Tibial artery (tissue), 4 donors: ENCODE data around the gene ZFPL1.

Experiments used
- DNase-seq, 2 donors: peaks; one replicate each; pipeline ENCODE4 v3.0.0-alpha.2; 2019
- H3K27ac ChIP-seq, 2 donors: fragments of 200-600 bp; sonication (generic) in 1 of 2; 1 replicate in 1 of 2; 2 replicates in 1 of 2; pipeline ENCODE4 v1.5.1; 2018 to 2019; ENCODE audit warnings: mild to moderate bottlenecking in 1 of 2
- H3K27me3 ChIP-seq, 2 donors: fragments of 200-600 bp; sonication (generic) in 1 of 2; one replicate each; pipeline versions ENCODE4 v1.5.1 to v1.6.0; 2016 to 2019
- H3K36me3 ChIP-seq, 3 donors: fragments of 200-600 bp; sonication (generic) in 2 of 3; one replicate each; pipeline ENCODE4 v1.5.1; 2016 to 2019; ENCODE audit warnings: mild to moderate bottlenecking in 2 of 3
- H3K4me1 ChIP-seq, 4 donors: fragments of 200-600 bp; sonication (generic) in 2 of 4; 1 replicate in 3 of 4; 2 replicates in 1 of 4; pipeline ENCODE4 v1.5.1; 2016 to 2019
- H3K4me3 ChIP-seq, 2 donors: fragments of 200-600 bp; sonication (generic) in 1 of 2; 1 replicate in 1 of 2; 2 replicates in 1 of 2; pipeline ENCODE4 v1.5.1; 2018 to 2019; ENCODE audit warnings: mild to moderate bottlenecking in 2 of 2
- H3K9me3 ChIP-seq, 3 donors: fragments of 200-600 bp; sonication (generic) in 1 of 3; one replicate each; pipeline ENCODE4 v1.5.1; 2016 to 2019
- intact Hi-C: fragments of 100-400 bp; cut with DNase I; formaldehyde crosslinking; loops from one replicate; pipeline ENCODE4 v1.15.0; 2023; ENCODE audit warnings: low total_unique reads
- TF ChIP-seq, protein P1 (sequence below), 2 experiments: fragments of 200-600 bp in 1 of 2; fragments of 450-650 bp in 1 of 2; IDR thresholded peaks; one replicate each; pipeline ENCODE4 v1.5.1; 2017 to 2019; ENCODE audit warnings: antibody characterized with exemption in 2 of 2, mild to moderate bottlenecking in 1 of 2, moderate library complexity in 1 of 2

Gene ZFPL1

DNA sequence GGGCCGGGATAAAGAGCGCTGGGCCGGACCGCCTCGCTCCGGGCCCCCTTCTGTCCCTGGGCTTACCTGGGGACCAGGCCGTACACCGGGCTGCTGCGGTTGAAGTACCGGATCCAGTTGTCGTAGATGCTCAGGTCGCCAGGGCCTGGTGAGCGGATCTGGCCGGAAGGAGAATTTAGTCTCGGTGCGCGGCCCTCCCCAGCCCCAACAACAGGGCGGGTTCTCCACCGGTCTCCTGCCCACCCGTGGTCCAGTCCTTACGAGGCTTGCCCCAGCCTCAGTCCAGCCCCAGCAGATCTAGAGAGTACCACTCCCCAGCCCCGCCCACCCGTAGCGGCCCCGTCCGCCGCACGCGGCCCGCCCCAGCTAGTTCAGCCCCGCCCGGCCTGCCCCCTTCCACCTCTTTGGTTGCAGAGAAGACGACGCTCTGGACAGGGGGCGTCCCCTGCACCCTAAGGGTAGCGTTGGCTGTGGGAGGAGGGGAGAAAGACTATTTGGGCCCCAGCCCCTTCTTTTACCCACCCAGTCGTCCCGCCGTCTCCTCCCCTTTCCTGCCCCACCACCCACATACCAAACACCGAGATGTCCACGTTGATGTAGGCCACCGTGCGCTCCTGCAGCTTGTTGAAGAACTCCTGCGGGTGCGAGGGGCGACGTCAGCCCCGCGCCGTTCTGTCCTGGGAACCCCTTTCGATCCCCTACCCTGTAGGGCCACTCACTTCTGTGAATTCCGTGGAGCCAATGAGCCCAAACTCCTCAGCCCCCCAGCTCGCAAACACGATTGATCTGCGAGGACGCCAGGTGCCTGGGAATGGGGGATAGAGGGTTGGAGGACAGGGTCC, 36.2 kb upstream of the ZFPL1 start:
- peaks cover 0 to 27% (median 16%) of the 10 kb centered on the region in 4 donors for H3K4me1 ChIP-seq
- intact Hi-C loops = no loop called here
- peak in 1 of 2 donors; percentile 46 for DNase-seq
- peaks cover 0 to 5% of the 10 kb centered on the region in 2 donors for H3K27me3 ChIP-seq
- H3K9me3 ChIP-seq = no peaks in the 10 kb centered on the region
- peak overlapping the region; percentile 56 to 66 for H3K27ac ChIP-seq
- TF ChIP-seq, protein P1, sequence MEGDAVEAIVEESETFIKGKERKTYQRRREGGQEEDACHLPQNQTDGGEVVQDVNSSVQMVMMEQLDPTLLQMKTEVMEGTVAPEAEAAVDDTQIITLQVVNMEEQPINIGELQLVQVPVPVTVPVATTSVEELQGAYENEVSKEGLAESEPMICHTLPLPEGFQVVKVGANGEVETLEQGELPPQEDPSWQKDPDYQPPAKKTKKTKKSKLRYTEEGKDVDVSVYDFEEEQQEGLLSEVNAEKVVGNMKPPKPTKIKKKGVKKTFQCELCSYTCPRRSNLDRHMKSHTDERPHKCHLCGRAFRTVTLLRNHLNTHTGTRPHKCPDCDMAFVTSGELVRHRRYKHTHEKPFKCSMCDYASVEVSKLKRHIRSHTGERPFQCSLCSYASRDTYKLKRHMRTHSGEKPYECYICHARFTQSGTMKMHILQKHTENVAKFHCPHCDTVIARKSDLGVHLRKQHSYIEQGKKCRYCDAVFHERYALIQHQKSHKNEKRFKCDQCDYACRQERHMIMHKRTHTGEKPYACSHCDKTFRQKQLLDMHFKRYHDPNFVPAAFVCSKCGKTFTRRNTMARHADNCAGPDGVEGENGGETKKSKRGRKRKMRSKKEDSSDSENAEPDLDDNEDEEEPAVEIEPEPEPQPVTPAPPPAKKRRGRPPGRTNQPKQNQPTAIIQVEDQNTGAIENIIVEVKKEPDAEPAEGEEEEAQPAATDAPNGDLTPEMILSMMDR (IDR thresholded peaks at IDR 0.05) = no peak
- peak overlapping the region; percentile 55 to 59 for H3K4me3 ChIP-seq
- H3K36me3 ChIP-seq = peaks cover 5 to 25% (median 7%) of the 10 kb centered on the region in 3 donors

DNA sequence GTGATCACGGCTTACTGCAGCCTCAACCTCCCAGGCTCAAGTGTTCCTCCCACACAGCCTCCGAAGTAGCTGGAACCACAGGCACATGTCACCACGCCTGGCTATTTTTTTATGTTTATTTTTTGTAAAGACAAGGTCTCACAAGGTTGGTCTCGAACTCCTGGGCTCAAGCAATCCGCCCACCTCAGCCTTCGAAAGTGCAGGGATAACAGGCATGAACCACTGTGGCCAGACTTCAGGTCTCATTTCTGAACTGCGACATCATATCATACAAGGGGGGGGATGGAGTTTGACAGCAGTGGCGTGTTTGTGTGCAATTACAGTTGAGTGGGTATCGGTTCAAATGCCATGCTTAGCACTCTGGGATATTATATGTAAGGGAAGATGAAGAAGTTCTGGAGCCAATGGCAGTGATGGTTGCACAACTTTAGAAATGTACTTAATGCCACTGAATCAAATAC, 32.6 kb upstream of the ZFPL1 start:
- TF ChIP-seq, protein P1 (IDR thresholded peaks at IDR 0.05) = no peak
- DNase-seq = no peak
- Histone ChIP-seq H3K9me3 (no peaks in the 10 kb centered on the region), H3K4me1 (peaks cover 0 to 19% (median 10%) of the 10 kb centered on the region in 4 donors), H3K36me3 (no peaks in the 10 kb centered on the region), H3K27ac (no peak overlapping the region), H3K4me3 (no peak overlapping the region), H3K27me3 (peaks cover 0 to 8% of the 10 kb centered on the region in 2 donors)
- intact Hi-C loops = no loop called here

DNA sequence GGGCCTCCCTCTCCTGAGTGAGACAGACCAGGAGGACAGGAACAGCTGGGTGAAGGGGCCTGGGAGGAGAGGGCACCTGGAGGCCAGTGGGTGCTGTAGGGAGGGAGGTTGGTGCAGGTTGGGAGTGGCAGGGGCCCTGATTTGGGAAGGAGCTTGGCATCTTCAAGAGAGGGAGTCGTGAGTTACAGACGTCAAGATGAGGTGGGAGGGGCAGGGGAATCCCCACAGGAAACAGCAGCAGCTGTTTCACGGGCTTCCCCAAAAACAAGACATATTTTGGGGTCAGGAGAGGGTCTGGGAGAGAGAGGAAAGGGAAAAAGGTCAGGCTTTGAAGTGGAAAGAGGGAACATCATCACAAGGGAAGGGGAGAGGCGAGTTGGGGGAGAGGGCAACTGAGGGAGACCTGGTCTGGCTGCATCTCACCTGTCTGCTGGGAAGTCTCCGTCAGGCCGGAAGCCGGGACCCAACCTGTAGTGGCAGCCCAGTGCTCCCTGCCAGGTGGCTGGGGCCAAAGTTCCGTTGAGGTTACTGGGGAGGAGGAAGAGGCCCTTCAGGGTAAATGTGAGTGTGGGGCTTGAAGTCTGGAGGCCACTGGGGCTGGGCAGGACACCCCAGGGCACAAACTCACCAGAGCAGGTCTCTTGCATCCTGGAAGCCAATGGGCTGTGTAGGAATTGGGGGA, 30.1 kb upstream of the ZFPL1 start:
- intact Hi-C loops = no loop called here
- no peak for DNase-seq
- Histone ChIP-seq H3K9me3 (no peaks in the 10 kb centered on the region), H3K27me3 (peaks cover 0 to 12% of the 10 kb centered on the region in 2 donors), H3K4me1 (no peaks in the 10 kb centered on the region), H3K4me3 (no peak overlapping the region), H3K36me3 (no peaks in the 10 kb centered on the region), H3K27ac (no peak overlapping the region)
- TF ChIP-seq, protein P1 (IDR thresholded peaks at IDR 0.05) = no peak

DNA sequence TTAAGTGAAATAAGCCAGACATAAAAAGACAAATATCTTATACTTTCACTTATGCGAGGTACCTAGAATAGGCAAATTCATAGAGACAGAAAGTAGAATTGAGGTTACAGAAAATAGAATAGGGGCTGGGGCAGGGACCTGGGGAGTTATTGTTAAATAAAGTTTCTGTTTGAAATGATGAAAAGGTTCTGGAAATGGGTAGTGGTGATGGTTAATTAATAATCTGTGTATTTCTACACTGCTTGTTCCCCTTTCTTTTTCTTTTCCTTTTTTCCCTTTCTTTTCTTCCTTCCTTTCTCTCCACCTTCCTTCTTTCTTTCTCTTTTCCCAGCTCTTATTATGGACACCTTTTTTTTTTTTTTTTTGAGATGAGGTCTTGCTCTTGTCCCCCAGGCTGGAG, 28.5 kb upstream of the ZFPL1 start:
- TF ChIP-seq, protein P1 (IDR thresholded peaks at IDR 0.05) = no peak
- intact Hi-C loops = no loop called here
- no peak overlapping the region for H3K27ac ChIP-seq
- H3K27me3 ChIP-seq = peaks cover 0 to 13% of the 10 kb centered on the region in 2 donors
- no peak overlapping the region for H3K4me3 ChIP-seq
- H3K36me3 ChIP-seq = no peaks in the 10 kb centered on the region
- DNase-seq = no peak
- no peaks in the 10 kb centered on the region for H3K4me1 ChIP-seq
- no peaks in the 10 kb centered on the region for H3K9me3 ChIP-seq

DNA sequence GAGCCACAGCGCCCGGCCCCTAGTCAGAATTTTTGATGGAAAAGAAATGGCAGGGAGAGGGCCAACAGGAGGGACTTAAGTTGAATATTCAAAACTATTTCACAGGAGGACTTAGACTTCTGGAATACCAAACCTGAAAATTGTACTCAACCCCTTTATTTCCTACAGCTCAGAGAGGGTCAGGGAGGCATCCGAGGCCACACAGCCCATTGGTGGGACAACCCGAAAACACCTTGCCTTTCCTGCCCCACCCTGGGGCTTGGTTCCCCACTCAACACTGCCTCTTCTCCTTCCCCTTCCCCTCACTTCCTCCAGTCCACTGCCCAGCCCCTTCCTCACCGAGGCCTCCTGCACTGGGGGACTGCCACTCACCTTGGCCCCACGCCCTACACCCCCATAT, 27.0 kb upstream of the ZFPL1 start:
- intact Hi-C loops = no loop called here
- no peaks in the 10 kb centered on the region for H3K36me3 ChIP-seq
- peaks cover 0 to 14% of the 10 kb centered on the region in 2 donors for H3K27me3 ChIP-seq
- H3K4me1 ChIP-seq = no peaks in the 10 kb centered on the region
- H3K4me3 ChIP-seq = no peak overlapping the region
- TF ChIP-seq, protein P1 (IDR thresholded peaks at IDR 0.05) = no peak
- no peaks in the 10 kb centered on the region for H3K9me3 ChIP-seq
- no peak overlapping the region for H3K27ac ChIP-seq
- no peak for DNase-seq
